GM12878 (cell line): Measurements from ENCODE around the gene ZBTB38.

Source experiments
- BCL3 ChIP-seq: IDR thresholded peaks from 2 replicates; pipeline ENCODE4 v1.6.1; 2011; ENCODE audit warnings: borderline replicate concordance, low read depth, mild to moderate bottlenecking, moderate library complexity, low read length; ENCODE audit not compliant: insufficient read depth, poor library complexity, severe bottlenecking
- CTCF ChIP-seq, 3 experiments: IDR thresholded peaks in 2 of 3; conservative IDR thresholded peaks in 1 of 3; 2 replicates each; pipeline ENCODE4 v1.5.1; 2011; ENCODE audit warnings: low read depth in 3 of 3, low read length in 3 of 3, mild to moderate bottlenecking in 3 of 3, control low read depth in 2 of 3, moderate library complexity in 2 of 3, inconsistent platforms in 1 of 3, mixed read lengths in 1 of 3; ENCODE audit not compliant: control insufficient read depth in 2 of 3, insufficient read depth in 1 of 3; ENCODE audit errors: extremely low read depth in 1 of 3
- NR2C1 ChIP-seq: fragments of 450-650 bp; IDR thresholded peaks from 2 replicates; pipeline ENCODE4 v1.6.1; 2017; ENCODE audit warnings: antibody characterized with exemption, mild to moderate bottlenecking, moderate library complexity
- POLR2AphosphoS2 ChIP-seq: IDR thresholded peaks from 2 replicates; pipeline ENCODE4 v1.6.1; 2011; ENCODE audit warnings: low read depth, mild to moderate bottlenecking, low read length, improper control_type of control experiment, moderate library complexity
- RFX5 ChIP-seq: IDR thresholded peaks from 2 replicates; pipeline ENCODE4 v1.6.1; 2011; ENCODE audit warnings: low read depth, low read length, improper control_type of control experiment
- TBL1XR1 ChIP-seq: IDR thresholded peaks from 2 replicates; pipeline ENCODE4 v1.6.1; 2012; ENCODE audit warnings: low read depth, low read length, improper control_type of control experiment
- USF2 ChIP-seq: IDR thresholded peaks from 2 replicates; pipeline ENCODE4 v1.6.1; 2011; ENCODE audit warnings: low read depth, low read length, improper control_type of control experiment, borderline replicate concordance
- ZNF24 ChIP-seq: fragments of 450-650 bp; IDR thresholded peaks from 2 replicates; pipeline ENCODE4 v1.6.1; 2017; ENCODE audit warnings: antibody characterized with exemption, mild to moderate bottlenecking

- no peak for TF ChIP-seq CTCF (IDR thresholded peaks at IDR 0.05 in 2 of 3, conservative IDR thresholded peaks at IDR 0.05 in 1 of 3; ENCODE audit: control insufficient read depth in 2 of 3, extremely low read depth in 1 of 3, insufficient read depth in 1 of 3, low read depth in 3 of 3, low read length in 3 of 3)
- TF ChIP-seq TBL1XR1: no peak
- no peak for TF ChIP-seq BCL3
- TF ChIP-seq POLR2AphosphoS2: no peak
- TF ChIP-seq NR2C1: no peak
- no peak for TF ChIP-seq RFX5
- TF ChIP-seq ZNF24: no peak
- TF ChIP-seq USF2: no peak
Measured at GRCh38 chr3:141413801-141414689, 45.7 kb downstream of the ZBTB38 start.
